Stimulated activated CD4-positive, alpha-beta T cell treated with anti-CD3 and anti-CD28 coated beads, Interleukin-1b, Interleukin-23, amount 100 ng/mL, for 1 hour (primary cell): ENCODE measurements around the gene PECR.
"Not testable (repeated sequence)": the region's sequence is repeated elsewhere in the genome, so short reads cannot be mapped to it uniquely, and the experiment has no call there.

Source experiments
- DNase-seq, 2 donors: peaks; one replicate each; pipeline ENCODE4 v3.0.0-alpha.2; 2020; ENCODE audit warnings: low read depth in 2 of 2

Gene PECR

DNA sequence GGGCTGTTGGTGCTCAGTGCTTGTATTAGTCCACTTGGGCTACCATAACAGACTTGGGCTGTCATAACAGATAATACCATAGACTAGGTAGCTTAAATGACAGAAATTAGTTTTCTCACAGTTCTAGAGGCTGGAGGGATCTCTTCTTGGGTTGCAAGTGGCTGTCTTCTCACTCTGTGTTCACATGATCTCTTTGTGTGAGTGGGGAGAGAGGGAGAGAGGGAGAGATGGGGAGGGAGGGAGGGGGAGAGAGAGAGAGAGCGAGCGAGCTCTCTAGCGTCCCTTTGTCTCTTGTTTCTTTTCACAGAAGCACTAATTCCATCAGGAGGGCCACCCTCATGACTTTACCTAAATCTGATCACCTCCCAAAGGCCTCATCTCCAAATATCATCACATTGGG is 23.1 kb upstream of the PECR start:
- DNase-seq, result no peak

DNA sequence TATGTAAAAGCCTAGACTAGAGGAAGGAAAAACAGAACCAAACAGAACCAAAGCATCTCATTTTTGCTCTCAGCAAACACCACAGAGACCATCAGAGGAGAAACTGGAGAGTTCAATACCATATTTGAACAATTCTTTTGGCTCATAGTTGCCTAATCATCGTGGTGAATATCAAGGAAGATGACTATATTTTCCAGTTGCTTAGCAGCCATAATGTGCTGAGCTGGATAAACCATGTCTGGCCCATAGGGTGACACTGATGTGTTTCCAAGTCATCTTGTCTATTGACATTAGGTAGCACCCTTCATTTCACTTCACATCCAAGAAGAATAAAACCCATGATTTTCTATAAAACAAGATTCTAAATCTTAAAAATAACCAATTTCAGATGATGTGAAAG is 21.6 kb upstream of the PECR start:
- DNase-seq, result no peak

- no peak for DNase-seq
These were observed 19.5 kb upstream of the PECR start for GRCh38 chr2:216101109-216101508.

DNA sequence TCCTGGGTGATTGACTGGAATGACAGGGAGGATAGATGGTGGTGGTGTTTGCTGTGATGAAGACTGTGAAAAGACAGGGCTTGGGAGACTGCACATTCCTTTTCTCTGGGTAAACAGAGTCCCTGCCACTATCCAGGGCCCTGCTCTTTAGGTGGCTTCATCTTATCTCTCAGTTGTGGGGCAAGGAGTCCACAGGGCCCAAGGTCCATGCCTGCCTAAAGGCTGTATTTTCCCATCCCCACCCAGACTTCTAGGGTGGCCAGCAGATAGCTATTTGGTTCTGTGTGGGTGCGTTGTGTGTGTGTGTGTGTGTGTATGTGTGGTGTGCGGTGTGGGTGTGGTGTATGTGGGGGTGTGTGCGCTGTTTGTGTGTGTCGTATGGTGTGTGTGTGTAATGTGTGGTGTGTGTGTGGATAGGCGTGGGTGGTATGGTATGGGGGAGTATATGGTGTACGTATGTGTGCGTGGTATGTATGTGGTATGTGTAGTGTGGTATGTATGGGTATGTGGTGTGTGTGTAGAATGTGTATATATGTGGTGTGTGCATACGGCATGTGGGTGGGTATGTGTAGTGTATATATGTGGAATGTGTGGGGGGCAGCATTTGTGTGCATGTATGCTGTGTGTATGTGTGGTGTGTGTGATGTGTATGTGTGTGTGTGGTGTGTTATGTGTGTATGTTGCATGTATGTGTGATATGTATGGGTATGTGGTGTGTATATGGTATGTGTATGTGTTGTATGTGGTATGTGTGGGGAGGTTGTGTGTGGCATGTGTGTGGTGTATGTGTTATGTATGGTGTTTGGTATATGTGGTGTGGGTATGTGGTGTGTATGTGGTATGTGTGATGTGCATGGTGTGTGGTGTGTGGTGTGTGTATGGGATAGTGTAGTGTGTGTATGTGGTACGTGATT is 17.1 kb upstream of the PECR start:
- no peak for DNase-seq

DNA sequence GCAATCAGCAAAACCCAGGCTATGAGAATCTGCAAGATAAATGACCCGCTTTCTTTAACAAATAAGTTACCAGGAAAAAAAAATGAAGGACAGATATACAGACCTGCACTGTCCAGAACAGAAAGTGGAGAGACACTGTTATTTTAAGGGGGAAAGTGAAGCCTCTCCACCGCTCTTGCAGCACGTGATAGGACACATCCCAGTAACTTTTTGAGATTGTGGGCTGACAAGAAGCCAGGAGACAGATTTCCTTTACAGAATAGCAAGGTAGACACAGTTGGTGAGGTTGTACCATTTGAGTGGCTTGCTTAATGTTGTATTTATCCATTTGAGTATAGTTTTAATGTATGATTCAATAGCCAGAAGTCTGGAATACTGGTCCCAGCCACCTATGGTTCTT is 13.1 kb upstream of the PECR start:
- DNase-seq, result no peak

DNA sequence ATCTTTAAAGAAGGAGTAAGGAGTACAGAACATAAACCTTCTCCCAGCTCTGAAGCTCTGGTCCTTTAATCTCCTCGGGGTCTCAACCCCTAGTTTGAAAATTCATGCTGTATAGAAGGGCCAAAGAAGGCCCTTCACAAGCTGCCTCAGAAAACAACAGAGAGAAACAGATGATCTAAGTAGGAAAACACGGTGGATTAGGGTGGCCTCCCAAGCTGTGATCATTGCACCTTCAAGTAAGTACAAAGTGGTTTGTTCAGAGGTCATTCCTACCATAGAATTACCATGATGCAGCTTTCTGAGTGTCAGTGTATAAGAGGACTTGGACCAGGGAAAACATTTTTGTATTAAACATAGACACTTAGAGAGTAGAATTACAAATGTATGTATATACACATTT is 11.0 kb upstream of the PECR start:
- no peak for DNase-seq

GRCh38 chr2:216090369-216090786 is 8.8 kb upstream of the PECR start:
- DNase-seq, result no peak

GRCh38 chr2:216086207-216086893 is 4.7 kb upstream of the PECR start:
- DNase-seq, result no peak

DNA sequence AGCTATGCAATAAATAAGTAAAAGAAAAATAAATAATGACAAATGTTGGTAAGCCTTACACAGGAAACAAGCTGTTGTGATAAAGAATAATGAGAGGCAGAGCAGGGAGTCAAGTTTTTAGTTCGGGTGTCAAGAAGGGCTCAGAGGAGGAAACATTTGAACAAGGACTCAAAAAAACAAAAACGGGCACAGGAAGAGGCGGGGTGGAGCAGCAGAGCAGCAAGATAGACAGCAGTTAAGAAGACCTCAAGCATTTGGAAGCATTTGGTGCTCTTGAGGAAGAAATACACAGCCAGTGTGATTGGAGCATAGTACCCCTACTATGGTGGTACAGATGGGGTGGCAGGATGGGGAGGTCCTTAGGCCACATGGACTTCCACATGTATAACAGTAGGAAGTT is 2.9 kb upstream of the PECR start:
- no peak for DNase-seq

DNA sequence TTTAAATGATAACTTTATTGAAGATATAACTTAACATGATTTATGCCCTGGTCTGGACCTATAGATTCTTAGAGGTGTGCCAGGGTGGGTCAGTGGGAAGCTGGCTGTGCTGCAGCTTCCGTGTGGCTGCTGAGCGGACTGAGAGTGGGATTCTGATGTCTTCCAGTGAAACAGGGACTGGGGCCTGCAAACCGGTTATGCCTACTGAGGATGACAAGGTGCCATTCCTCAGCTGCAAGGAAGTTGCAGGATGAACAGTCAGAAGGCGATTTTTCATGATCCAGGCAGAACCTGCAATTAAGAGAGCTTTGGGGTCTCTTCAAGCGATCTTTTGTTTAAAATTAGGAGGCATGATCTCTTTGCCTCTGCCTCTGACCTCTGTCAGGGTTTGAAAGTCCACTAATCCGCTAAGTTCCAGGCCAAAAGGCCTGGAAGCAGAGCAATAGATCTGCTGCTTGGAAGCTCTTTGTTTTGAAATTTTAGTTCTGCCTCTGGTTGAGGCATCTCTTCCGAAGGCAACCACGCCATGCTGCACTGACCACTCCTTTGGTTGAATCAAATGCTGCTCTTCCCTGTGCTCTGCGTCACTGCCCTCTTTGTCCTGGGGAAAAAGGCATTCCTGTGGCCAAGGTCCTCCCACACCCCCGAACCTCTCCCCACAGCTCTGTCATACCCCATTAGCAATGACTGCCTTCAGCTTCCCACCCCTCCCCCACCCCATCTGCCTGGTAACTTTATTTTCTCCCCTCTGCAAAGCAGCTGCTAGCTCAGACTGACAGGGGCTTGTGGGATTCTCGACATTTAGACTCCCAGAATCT is 2.1 kb upstream of the PECR start:
- no peak for DNase-seq

DNA sequence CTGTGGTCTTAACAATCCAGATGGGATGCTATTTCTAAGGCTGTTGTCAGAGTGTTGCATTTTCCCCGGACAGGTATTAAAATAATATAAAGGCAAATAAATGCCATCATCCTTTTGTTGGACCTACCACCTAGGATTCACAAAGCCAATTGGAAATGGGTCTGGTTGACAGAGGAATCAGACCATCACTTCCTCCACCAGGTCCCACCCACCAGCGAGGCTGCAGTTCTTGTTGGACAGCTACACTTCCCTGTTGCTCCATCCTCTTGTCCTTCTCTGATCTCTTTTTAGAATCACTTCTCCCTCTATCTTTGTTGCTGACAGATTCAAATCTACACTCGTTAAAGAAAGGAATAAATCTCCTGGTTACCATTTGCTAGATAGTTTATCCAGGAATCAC is 1.2 kb upstream of the PECR start:
- DNase-seq, result no peak

DNA sequence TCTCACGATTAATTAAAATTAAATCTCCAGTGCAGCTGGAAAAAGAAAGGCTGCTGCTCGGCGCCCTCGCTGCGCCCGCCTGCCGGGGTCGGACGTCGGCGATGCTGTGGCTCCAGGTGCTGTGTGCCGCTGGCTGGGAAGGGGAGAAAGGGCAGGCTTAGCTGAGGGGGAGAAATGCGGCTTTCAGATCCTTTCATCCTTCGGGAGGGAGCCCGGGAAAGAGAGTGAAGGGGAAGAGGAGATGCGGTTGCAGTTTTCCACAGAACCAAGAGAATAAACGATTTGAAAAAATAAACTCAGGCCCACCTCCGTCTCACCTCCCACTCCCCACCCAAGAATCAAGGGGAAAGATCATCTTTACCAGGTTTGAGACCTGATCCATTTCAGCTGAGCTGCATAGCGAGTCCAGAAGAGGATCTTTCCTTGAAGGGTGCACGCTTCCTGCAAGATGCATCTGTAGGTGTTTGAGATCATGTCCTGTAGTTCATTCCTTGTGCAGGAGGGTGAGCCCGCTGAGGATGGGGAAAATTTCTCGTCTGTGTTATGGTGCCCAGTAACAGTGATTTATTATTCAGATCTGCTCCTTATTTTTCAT is 605 bp upstream of the PECR start:
- no peak for DNase-seq

DNA sequence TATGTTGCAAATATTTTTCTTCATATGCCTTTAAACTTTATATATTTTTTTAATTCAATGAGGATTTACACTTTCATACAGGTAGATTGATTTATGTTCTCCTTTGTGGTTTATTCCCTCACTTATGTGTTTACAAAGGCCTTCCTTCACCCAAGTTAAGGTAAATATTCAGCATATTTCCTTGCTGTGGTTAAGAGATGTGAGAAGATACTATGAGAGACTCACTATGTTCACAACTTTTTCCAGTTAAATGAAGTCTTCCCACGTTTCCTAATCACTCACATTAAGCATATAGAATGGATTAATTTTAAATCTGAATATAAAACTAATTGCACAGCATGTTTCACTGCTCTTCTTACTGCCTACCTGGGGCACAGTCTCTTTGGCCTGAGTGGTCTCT is 597 bp downstream of the PECR start:
- no peak for DNase-seq

DNA sequence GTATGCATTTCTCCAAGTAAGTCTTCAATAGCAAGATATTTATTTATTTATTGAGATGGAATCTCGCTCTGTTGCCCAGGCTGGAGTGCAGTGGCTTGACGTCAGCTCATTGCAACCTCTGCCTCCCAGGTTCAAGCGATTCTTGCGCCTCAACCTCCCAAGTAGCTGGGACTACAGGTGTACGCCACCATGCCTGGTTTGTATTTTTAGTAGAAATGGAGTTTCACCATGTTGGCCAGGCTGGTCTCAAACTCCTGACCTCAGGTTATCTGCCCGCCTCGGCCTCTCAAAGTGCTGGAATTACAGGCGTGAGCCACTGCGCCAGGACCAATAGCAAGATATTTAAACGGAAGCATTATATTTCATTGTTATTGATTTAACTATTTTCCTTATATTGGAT is 1.6 kb downstream of the PECR start:
- DNase-seq, result not testable (repeated sequence)

DNA sequence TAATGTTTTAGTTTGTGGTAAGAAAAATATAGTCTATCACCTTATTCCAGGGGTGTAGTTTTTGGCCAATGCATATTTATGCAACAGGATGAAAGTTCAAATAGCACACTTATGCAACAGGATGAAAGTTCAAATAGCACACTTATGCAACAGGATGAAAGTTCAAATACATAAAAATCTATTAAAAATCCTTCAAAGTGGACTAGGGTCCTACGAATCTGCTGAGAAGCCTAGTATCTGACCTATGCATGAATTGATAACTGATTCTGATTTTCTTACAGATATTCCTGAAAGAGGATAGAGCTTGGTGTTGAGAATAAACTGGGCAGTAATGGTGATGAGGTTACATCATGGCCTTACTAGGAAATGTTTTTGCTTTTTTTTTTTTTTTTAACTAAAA is 2.8 kb downstream of the PECR start:
- no peak for DNase-seq

GRCh38 chr2:216075510-216076485 is 5.8 kb downstream of the PECR start:
- no peak for DNase-seq

GRCh38 chr2:216074794-216075193 is 6.8 kb downstream of the PECR start:
- no peak for DNase-seq

DNA sequence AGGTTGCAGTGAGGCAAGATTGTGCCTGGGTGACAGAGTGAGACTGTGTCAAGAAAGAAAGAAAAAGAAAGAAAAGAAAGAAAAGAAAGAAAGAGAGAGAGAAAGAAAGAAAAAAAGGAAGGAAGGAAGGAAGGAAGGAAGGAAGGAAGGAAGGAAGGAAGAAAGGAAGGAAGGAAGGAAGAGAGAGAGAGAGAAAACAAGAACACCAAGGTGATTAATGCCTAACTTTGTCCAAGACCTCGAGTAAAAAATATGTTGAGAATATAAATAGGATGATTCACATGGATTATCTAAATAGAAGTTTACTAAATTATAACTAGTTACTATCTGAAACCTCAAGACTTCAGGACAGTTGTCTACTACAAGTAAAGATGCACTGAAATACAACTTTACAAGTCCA is 7.2 kb downstream of the PECR start:
- no peak for DNase-seq

DNA sequence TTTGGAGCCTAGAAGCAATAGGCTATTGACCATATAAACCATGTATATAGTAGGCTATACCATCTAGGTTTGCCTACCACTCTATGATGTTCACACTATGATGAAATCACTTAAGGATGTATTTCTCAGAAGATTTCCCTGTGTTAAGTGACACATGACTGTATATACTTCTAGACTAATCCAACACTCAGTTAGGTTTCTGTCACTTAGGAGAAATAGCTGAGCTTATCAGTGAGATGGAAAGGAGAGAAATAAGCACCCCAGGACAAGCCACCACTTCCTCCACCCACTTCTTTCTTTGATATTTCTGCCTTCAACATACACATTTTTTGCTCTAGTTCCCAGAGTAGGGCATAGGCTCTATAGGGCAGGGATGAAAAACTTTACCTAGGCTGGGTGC is 7.8 kb downstream of the PECR start:
- no peak for DNase-seq

DNA sequence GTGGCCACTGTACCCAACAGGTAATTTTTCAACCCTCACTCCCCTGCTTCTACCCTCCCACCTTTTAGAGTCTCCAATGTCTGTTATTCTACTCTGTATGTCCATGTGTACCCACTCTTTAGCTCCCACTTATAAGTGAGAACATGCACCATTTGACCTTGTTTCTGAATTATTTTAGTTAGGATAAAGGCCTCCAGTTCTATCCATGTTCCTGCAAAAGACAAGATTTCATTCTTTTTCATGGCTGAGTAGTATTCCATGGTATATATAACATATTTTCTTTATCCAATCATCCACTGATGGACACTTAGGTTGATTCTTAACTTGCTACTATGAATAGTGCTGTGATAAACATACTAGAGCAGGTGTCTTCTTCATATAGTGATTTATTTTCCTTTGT is 9.1 kb downstream of the PECR start:
- DNase-seq, result no peak
